Mesenchymal stem cell (in vitro differentiated cells and primary cell): ENCODE results near the gene ZEB1.

Experiments used
- DNase-seq: peaks from one replicate; pipeline ENCODE4 v3.0.0-alpha.2; 2013
- H2AFZ ChIP-seq: one replicate; pipeline ENCODE4 v1.6.1; 2013; ENCODE audit warnings: low read depth, mild to moderate bottlenecking, control low read depth, inconsistent platforms, low read length, moderate library complexity
- H2AK5ac ChIP-seq: 2 replicates; pipeline ENCODE4 v1.6.1; 2013; ENCODE audit warnings: low read length, moderate library complexity, mild to moderate bottlenecking, inconsistent platforms; ENCODE audit not compliant: severe bottlenecking
- H2BK120ac ChIP-seq: one replicate; pipeline ENCODE4 v1.6.1; 2013; ENCODE audit warnings: low read depth, mild to moderate bottlenecking, inconsistent platforms, low read length, moderate library complexity
- H2BK12ac ChIP-seq, 2 experiments: one replicate each; pipeline ENCODE4 v1.6.1; 2013; ENCODE audit warnings: inconsistent platforms in 2 of 2, low read length in 2 of 2, mild to moderate bottlenecking in 2 of 2, moderate library complexity in 2 of 2, control low read depth in 1 of 2
- H2BK15ac ChIP-seq: one replicate; pipeline ENCODE4 v1.6.1; 2013; ENCODE audit warnings: mild to moderate bottlenecking, low read depth, inconsistent platforms; ENCODE audit not compliant: poor library complexity, severe bottlenecking
- H2BK5ac ChIP-seq: 2 replicates; pipeline ENCODE4 v1.6.1; 2013; ENCODE audit warnings: low read depth, mild to moderate bottlenecking, low read length, control low read depth, inconsistent platforms; ENCODE audit not compliant: poor library complexity, severe bottlenecking
- H3K14ac ChIP-seq, 2 experiments: one replicate each; pipeline ENCODE4 v1.6.1; 2013; ENCODE audit warnings: inconsistent platforms in 2 of 2, low read length in 2 of 2, control low read depth in 1 of 2, mild to moderate bottlenecking in 1 of 2, moderate library complexity in 1 of 2
- H3K18ac ChIP-seq, 2 experiments: one replicate each; pipeline ENCODE4 v1.6.1; 2013; ENCODE audit warnings: inconsistent platforms in 2 of 2, low read length in 2 of 2, control low read depth in 1 of 2, low read depth in 1 of 2, mild to moderate bottlenecking in 1 of 2
- H3K23ac ChIP-seq, 2 experiments: one replicate each; pipeline ENCODE4 v1.6.1; 2013; ENCODE audit warnings: inconsistent platforms in 2 of 2, low read length in 2 of 2, mild to moderate bottlenecking in 2 of 2, moderate library complexity in 2 of 2, control low read depth in 1 of 2
- H3K27ac ChIP-seq: 2 replicates; pipeline ENCODE4 v1.5.1; 2013; ENCODE audit warnings: mild to moderate bottlenecking, moderate library complexity, low read length, control low read depth, inconsistent platforms; ENCODE audit not compliant: poor library complexity, severe bottlenecking
- H3K27me3 ChIP-seq, 2 experiments: 2 replicates each; pipeline versions ENCODE4 v1.6.1 to v1.7.0; 2013; ENCODE audit warnings: low read length in 2 of 2, mild to moderate bottlenecking in 2 of 2, moderate library complexity in 2 of 2, control low read depth in 1 of 2, inconsistent platforms in 1 of 2; ENCODE audit not compliant: control insufficient read depth in 1 of 2, insufficient read depth in 1 of 2
- H3K36me3 ChIP-seq, 2 experiments: 2 replicates each; pipeline versions ENCODE4 v1.6.1 to v1.7.0; 2013; ENCODE audit warnings: low read length in 2 of 2, control low read depth in 1 of 2, inconsistent platforms in 1 of 2, low read depth in 1 of 2, mild to moderate bottlenecking in 1 of 2; ENCODE audit not compliant: insufficient read depth in 2 of 2, control insufficient read depth in 1 of 2
- H3K4ac ChIP-seq, 2 experiments: one replicate each; pipeline ENCODE4 v1.6.1; 2013; ENCODE audit warnings: inconsistent platforms in 2 of 2, low read length in 2 of 2, mild to moderate bottlenecking in 2 of 2, moderate library complexity in 2 of 2, control low read depth in 1 of 2, low read depth in 1 of 2
- H3K4me1 ChIP-seq: 2 replicates; pipeline ENCODE4 v1.6.1; 2013; ENCODE audit warnings: low read depth, low read length, control low read depth; ENCODE audit not compliant: control insufficient read depth, insufficient read depth
- H3K4me2 ChIP-seq: 2 replicates; pipeline ENCODE4 v1.6.1; 2013; ENCODE audit warnings: low read length, mild to moderate bottlenecking, inconsistent platforms; ENCODE audit not compliant: poor library complexity, severe bottlenecking
- H3K4me3 ChIP-seq, 2 experiments: 2 replicates each; pipeline versions ENCODE4 v1.5.1 to v1.7.0; 2013; ENCODE audit warnings: low read length in 2 of 2, mild to moderate bottlenecking in 2 of 2, control low read depth in 1 of 2, low read depth in 1 of 2; ENCODE audit not compliant: insufficient read depth in 1 of 2
- H3K79me1 ChIP-seq: replicated peaks from 2 replicates; pipeline ENCODE4 v1.6.1; 2013; ENCODE audit warnings: mild to moderate bottlenecking, control low read depth, low read length, inconsistent platforms; ENCODE audit not compliant: poor library complexity, severe bottlenecking
- H3K9ac ChIP-seq: 2 replicates; pipeline ENCODE4 v1.7.0; 2013; ENCODE audit warnings: mild to moderate bottlenecking, low read length, moderate library complexity
- H3K9me3 ChIP-seq: 2 replicates; pipeline ENCODE4 v1.7.0; 2013; ENCODE audit warnings: mild to moderate bottlenecking, low read length; ENCODE audit not compliant: control insufficient read depth
- H4K8ac ChIP-seq: one replicate; pipeline ENCODE4 v1.6.1; 2013; ENCODE audit warnings: inconsistent platforms, mild to moderate bottlenecking, low read length, moderate library complexity
- H4K91ac ChIP-seq: one replicate; pipeline ENCODE4 v1.6.1; 2013; ENCODE audit warnings: mild to moderate bottlenecking, low read length, inconsistent platforms
- WGBS: methylation state at CpG from one replicate; pipeline ENCODE4 v1.1.7; 2013; ENCODE audit warnings: mixed read lengths; 5-methylcytosine and 5-hydroxymethylcytosine counted together

The ZEB1 gene

GRCh38 chr10:31296754-31297153 is 22.3 kb upstream of the ZEB1 start:
- no peak overlapping the region for H3K4ac ChIP-seq
- no peak overlapping the region for H3K27ac ChIP-seq
- no peak overlapping the region for H2BK12ac ChIP-seq
- no peak overlapping the region for H2AK5ac ChIP-seq
- no peak overlapping the region for H3K4me2 ChIP-seq
- no peaks in the 10 kb centered on the region for H3K27me3 ChIP-seq
- H2BK120ac ChIP-seq = no peak overlapping the region
- H3K79me1 ChIP-seq = no peaks in the 10 kb centered on the region
- H3K18ac ChIP-seq = no peak overlapping the region
- no peaks in the 10 kb centered on the region for H3K36me3 ChIP-seq
- no peak overlapping the region for H2BK5ac ChIP-seq
- no peak for DNase-seq
- no peak overlapping the region for H4K91ac ChIP-seq
- no peak overlapping the region for H2AFZ ChIP-seq
- H4K8ac ChIP-seq = no peak overlapping the region
- no peak overlapping the region for H3K9ac ChIP-seq
- H3K4me1 ChIP-seq = no peaks in the 10 kb centered on the region
- no peak overlapping the region for H3K14ac ChIP-seq
- no peak overlapping the region for H2BK15ac ChIP-seq
- no peaks in the 10 kb centered on the region for H3K9me3 ChIP-seq
- no peak overlapping the region for H3K23ac ChIP-seq
- 71% methylated on average over 1 of the region's 1 CpG for WGBS
- H3K4me3 ChIP-seq = no peak overlapping the region

- Histone ChIP-seq H2BK12ac (no peak overlapping the region), H4K8ac (no peak overlapping the region), H3K79me1 (no peaks in the 10 kb centered on the region), H3K4me2 (no peak overlapping the region), H4K91ac (no peak overlapping the region), H2BK120ac (no peak overlapping the region), H3K9me3 (no peaks in the 10 kb centered on the region), H3K27me3 (no peaks in the 10 kb centered on the region), H2AFZ (no peak overlapping the region), H3K23ac (no peak overlapping the region), H2BK5ac (no peak overlapping the region), H3K36me3 (no peaks in the 10 kb centered on the region), H2BK15ac (no peak overlapping the region), H3K4ac (no peak overlapping the region), H3K27ac (no peak overlapping the region), H3K4me1 (no peaks in the 10 kb centered on the region), H3K4me3 (no peak overlapping the region), H3K14ac (no peak overlapping the region), H2AK5ac (no peak overlapping the region), H3K9ac (no peak overlapping the region), H3K18ac (peak overlapping the region in 1 of 2 experiments; percentile 48)
- DNase-seq = no peak
- no CpG with 5 or more reads among the region's 1 CpG for WGBS
Observed at GRCh38 chr10:31299119-31299518, 19.9 kb upstream of the ZEB1 start.

GRCh38 chr10:31303212-31303611 is 15.8 kb upstream of the ZEB1 start:
- no peak overlapping the region for H2BK120ac ChIP-seq
- H3K9ac ChIP-seq = no peak overlapping the region
- no peaks in the 10 kb centered on the region for H3K79me1 ChIP-seq
- H4K8ac ChIP-seq = no peak overlapping the region
- WGBS = no CpG with 5 or more reads among the region's 3 CpGs
- no peak overlapping the region for H4K91ac ChIP-seq
- H3K18ac ChIP-seq = no peak overlapping the region
- no peak overlapping the region for H3K27ac ChIP-seq
- no peak overlapping the region for H3K4me3 ChIP-seq
- H3K14ac ChIP-seq = no peak overlapping the region
- no peak overlapping the region for H2BK5ac ChIP-seq
- no peaks in the 10 kb centered on the region for H3K27me3 ChIP-seq
- H2BK12ac ChIP-seq = no peak overlapping the region
- no peak for DNase-seq
- no peak overlapping the region for H2AFZ ChIP-seq
- H3K4me1 ChIP-seq = no peaks in the 10 kb centered on the region
- no peak overlapping the region for H2AK5ac ChIP-seq
- peaks cover 0 to 5% of the 10 kb centered on the region in 2 experiments for H3K36me3 ChIP-seq
- H3K4ac ChIP-seq = no peak overlapping the region
- no peaks in the 10 kb centered on the region for H3K9me3 ChIP-seq
- no peak overlapping the region for H2BK15ac ChIP-seq
- no peak overlapping the region for H3K4me2 ChIP-seq
- H3K23ac ChIP-seq = no peak overlapping the region

- peaks cover 0 to 8% of the 10 kb centered on the region in 2 experiments for H3K36me3 ChIP-seq
- no peak overlapping the region for H3K18ac ChIP-seq
- WGBS = 39% methylated on average over 2 of the region's 6 CpGs
- no peak overlapping the region for H3K14ac ChIP-seq
- H3K27me3 ChIP-seq = no peaks in the 10 kb centered on the region
- H2BK12ac ChIP-seq = no peak overlapping the region
- no peak overlapping the region for H3K4ac ChIP-seq
- no peak overlapping the region for H3K23ac ChIP-seq
- H3K4me3 ChIP-seq = no peak overlapping the region
- H3K4me1 ChIP-seq = no peaks in the 10 kb centered on the region
- DNase-seq = peak; percentile 61
- no peak overlapping the region for H3K9ac ChIP-seq
- no peak overlapping the region for H2AK5ac ChIP-seq
- no peak overlapping the region for H2AFZ ChIP-seq
- H2BK5ac ChIP-seq = no peak overlapping the region
- H2BK15ac ChIP-seq = no peak overlapping the region
- no peak overlapping the region for H4K8ac ChIP-seq
- H3K4me2 ChIP-seq = no peak overlapping the region
- H3K9me3 ChIP-seq = no peaks in the 10 kb centered on the region
- no peak overlapping the region for H2BK120ac ChIP-seq
- H3K27ac ChIP-seq = no peak overlapping the region
- H4K91ac ChIP-seq = no peak overlapping the region
- no peaks in the 10 kb centered on the region for H3K79me1 ChIP-seq
Observed at GRCh38 chr10:31304291-31304970, 14.6 kb upstream of the ZEB1 start.
